GM19463 (cell line): ENCODE measurements around the gene STEAP1.
"Not testable (repeated sequence)": the region's sequence is repeated elsewhere in the genome, so short reads cannot be mapped to it uniquely, and the experiment has no call there.

ENCODE experiments used
- ATAC-seq: cut with Tn5 transposase; IDR thresholded peaks from one replicate; pipeline ENCODE4 v1.9.1; 2021; ENCODE audit warnings: mild to moderate bottlenecking, moderate library complexity; ENCODE audit not compliant: unreplicated experiment

Gene STEAP1

DNA sequence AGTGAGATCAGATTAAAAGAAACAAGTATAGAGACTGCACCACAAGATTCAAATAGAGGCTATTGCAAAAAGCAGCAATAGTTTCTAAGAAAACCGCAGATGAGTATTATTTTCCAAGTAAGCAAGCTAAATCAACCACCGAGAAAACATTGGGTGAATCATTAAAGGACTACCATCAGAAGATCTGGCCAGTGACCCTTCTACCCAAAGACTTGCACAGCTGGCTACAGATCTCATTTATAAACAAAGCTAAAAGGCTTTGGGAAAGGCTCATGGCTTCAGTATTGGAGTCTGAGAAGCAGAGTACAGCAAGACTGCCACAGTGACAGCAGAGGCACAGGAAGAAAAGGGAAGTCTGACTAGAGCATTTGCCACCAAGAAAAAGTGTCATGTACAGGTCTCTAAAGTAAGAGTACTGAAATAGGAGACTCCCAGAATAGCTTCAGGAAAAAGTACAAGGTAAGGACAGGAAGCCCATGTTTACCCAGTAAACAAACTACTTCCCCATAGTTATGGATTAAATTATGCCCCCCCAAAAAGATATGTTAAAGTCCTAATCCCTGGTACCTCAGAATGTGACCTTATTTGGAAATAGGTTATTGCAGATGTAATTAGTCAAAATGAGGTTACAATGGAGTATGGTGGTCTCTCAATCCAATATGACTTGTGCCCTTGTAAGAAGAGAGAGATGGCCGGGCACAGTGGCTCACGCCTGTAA, 19.0 kb downstream of the STEAP1 start:
- peak; percentile 95 for ATAC-seq

DNA sequence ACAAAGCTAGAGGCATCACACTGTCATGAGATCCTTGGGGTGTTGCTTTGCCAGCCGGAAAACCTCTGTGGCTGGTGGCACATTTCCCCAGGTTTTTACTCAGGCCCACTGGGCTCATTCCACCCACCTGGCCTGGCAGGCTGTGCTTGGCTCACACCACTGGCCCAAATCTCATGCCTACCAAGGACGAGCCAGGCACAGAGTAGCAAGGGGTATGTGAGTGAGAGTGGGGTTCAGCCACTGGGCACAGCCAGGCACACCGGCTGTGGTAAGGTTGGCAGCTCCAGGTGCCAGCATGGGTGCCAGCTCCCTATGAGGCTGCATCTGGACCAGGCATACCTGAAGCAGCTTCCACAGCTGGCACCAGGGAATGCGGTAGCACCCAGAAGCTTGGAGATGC, 21.4 kb downstream of the STEAP1 start:
- no peak for ATAC-seq

DNA sequence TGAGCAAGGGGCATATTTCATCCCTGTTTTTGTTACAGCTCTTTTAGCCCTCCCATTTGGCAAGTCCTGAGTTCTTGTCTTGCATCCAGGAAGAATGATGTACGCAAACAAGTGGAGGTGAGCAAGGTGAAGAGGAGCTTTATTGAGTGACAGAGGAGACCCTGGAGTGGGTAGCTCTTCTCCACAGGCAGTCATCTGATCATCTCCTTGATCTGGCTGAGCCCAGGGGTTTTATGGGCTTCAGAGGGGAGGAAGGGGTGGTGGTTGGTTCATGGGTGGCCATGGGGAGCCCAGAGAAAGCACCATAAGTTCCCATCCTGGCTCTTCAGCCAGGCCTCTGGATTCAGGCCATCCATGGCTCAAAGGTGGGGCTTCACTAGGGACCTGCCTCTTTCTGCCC, 21.9 kb downstream of the STEAP1 start:
- no peak for ATAC-seq

DNA sequence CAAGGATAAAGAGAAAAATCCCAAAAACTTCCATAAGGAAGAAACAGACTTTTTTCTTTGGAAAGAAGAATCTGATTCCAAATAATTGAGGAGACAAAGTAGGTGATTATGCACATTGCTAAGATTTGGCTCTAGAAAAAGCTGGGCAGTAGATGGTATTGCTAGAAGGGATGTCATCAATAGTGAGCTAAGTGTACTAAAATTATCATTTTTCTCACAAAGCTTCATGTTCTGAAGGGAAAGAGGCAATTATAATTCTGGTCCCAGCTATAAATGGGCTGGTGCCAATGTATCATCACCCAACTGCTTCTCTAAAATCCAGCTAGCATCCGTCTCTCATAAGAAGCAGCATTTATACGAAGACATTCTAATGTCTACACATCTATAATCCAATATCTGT, 23.9 kb downstream of the STEAP1 start:
- no peak for ATAC-seq

DNA sequence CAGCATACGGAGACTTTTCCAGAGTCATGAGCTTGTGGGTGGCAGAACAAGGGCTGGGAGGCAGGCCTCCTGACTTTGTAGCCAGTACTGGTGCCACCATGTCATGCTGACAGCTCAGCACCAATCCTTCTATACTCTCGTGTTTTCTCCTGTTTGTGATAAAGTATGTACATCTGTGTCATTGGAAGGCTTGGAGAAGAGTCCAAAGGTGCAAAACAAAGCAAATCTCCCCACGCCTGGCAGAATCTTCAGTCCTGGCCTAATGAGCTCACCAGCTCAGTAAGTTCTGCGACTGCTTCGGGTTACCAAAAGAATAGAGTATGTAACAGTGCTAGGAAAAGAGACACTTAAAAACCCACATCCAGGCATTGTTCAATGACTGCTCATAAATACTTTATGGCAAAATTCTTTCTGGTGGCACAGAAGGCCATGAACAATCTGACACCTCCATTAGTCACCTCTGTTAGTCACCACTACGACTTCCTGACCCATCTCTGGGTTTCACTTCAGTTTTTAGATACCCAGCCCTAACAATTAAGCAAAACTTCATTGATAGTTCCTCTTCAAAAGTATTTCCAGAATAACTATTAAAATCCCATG, 24.5 kb downstream of the STEAP1 start:
- ATAC-seq = peak; percentile 95

DNA sequence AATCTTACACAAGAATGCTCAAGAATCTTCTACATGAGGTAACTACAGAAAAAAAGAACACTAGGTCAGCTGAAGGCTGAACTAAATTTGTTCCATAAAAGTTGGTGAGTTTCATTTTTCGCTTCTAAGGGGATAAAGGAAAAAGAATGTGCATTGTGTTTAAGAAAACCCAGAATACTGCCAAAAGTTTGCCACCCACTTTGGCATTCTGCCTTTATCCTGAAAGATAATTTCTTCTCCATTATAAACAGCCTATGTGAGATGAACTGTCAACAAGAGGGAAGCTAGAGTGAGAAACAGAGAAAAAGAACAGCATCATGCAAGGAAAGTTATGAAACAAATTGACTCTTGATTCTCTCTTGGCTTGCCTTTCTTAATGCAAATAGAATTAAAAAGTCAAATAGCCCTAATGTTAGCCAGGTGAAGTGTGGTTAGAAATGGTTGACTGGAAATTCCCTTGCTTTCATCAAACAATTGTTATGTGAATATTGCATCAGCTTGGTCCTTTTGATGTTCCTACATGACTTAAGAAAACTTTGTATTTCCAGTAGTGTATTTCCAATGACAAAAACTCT, 25.8 kb downstream of the STEAP1 start:
- ATAC-seq = peak; percentile 36

DNA sequence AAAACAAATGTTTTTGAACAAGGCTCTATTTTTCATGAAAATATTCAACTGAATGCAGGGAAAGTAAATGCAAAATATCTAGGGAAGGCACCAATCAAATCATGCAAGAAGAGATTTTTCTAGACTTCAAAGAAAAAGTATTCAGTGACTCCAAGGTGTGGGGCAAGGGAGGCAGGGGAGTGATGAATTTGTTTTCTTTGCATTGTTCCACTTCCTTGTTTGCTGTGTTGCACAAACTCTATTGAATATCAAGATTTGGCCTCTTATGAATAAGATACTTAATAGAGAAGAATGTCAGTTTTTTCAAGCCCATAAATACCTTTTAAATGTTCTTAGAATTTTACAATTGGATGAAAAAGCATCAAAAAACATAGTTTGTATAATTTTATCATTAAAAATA, 26.4 kb downstream of the STEAP1 start:
- no peak for ATAC-seq

DNA sequence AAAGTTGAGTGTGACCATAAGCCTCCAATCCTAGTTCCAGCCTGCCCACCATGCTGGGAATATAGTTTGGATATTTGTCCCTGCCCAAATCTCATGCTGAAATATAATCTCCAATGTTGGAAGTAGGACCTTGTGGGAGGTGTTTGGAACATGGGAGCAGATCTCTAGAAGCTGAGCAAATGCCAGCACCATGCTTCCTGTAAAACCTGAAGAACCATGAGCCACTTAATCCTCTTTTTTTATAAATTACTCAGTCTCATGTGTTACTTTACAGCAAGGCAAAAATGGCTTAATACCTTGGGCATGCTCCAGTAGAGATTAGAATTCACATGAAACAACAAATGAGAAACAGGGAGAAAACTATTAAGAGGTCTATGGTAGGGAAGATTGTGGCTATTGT, 27.2 kb downstream of the STEAP1 start:
- no peak for ATAC-seq

DNA sequence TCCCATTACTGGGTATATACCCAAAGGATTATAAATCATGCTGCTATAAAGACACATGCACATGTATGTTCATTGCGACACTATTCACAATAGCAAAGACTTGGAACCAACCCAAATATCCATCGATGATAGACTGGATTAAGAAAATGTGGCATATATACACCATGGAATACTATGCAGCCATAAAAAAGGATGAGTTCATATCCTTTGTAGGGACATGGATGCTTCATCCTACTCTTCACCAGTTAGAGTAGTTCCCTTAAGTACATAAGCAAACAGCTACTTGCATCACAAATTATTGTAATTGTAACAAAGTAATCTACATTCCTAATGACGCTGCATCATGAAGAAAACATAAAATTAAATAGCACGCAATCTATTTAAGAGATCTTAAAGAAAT, 32.0 kb downstream of the STEAP1 start:
- ATAC-seq = not testable (repeated sequence)

DNA sequence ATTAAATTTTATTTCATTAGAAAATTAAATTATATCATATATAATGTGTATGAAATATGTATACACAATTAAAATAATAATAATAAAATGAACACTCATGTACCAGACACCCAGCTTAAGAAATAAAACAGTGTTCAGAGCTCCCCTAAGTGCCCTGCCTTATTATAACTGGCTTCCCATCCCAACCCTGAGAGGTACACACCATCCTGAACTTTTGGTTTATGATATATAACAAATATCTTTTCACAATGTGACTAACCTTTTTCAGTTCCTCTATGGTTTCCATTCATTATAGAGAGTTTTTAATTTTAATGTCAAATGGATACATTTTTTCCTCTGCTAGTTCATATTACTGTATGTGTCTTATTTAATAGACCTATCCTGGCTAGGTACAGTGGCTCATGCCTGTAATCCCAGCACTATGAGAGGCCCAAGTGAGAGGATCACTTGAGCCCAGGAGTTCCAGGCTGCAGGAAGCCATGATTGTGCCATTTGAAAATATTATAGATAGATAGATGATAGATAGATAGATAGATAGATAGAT, 33.3 kb downstream of the STEAP1 start:
- no peak for ATAC-seq

DNA sequence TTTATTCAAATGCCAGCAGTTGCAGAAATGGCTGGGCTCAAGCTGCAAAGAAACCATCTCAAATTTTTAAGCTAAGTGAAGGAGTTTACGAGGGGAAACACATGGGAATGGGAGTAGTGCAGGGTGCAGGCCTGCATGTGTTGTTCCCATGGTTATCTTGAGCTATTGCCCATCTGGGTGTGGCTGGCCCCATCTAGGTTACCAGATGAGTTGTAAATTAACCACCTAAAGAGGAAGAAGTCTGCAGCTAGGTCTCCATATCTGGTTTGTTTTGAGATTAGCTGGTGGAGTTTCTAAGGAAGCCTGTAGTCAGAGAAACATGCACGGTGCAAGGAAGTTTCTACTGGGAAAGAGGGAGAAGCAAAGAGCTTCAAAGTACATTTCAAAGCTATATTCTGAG, 34.0 kb downstream of the STEAP1 start:
- ATAC-seq = peak; percentile 99

DNA sequence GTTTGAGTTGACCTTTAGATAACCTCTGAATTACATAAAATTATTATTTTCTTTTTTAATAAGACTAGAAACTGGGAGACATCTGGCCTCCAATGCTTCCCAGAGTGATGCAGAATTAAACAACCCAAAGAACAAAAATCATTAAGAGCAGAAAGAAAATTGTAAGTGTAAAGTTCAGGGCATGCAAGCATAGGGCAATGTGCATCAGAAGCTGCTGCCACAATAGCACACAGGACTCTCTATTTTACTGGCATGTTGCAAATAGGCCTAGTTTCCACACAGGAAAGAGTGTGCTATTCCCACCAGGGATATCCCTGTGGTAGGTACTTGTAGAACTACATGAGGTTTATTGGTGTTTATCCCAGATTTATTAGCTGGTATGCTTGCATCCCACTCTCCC, 36.7 kb downstream of the STEAP1 start:
- ATAC-seq = no peak

DNA sequence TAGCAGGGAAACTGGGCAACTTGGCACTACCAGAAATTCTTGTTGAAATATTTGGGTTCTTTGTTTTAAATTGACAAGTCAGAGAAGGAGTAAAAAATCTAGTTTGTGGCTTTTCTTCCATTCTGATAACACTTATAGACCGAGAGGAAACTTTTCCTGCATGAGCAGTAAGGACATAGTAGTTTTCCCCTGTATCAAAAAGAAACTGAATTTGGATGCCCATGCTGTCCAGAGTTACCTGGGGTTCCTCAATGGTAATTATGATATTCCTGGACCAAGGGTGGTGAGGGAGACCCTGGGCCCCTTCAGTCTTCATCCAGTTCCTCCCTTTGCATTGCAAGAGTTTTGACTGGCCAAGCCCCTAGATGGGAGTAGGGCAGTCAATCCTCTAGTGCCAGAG, 37.4 kb downstream of the STEAP1 start:
- no peak for ATAC-seq

DNA sequence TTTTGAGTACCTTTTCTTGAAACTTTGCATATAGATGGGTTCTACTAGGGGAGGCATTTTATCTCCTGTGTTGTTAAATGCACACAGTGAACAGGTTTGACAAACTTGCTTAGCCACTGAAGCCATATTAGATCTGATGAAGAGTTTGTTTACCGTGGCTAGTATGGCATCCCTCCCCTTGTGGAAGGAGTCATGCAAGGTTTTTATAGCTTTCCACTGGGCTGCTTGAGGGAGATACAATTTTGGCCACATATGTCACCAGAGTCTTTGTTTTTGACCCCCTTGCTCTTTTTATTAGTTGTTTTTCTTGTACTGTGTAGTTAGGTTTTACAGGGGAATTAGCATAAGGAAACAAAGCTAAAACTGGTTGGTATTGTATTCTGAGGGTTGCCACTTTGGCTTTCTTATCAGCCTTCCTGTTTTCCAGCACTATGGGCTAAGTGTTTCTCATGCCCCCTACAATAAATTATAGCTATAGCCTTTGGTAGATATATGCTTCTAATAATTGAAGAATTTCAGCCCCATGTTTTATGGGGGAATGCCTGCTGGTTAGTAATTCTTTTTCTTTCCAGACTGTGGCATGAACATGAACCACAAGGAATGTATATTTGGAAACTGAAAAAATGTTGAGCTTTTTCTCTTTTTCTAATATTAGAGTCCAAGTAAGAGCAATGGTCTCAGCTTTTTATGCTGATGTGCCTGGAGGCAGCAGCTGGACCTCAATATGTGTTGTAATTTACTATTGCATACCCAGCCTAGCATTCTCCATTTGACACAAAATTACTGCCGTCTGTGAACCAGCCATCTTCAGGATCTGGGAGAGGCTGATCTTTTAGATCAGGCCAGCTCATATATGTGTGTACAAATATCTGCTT, 38.8 kb downstream of the STEAP1 start:
- ATAC-seq = no peak

DNA sequence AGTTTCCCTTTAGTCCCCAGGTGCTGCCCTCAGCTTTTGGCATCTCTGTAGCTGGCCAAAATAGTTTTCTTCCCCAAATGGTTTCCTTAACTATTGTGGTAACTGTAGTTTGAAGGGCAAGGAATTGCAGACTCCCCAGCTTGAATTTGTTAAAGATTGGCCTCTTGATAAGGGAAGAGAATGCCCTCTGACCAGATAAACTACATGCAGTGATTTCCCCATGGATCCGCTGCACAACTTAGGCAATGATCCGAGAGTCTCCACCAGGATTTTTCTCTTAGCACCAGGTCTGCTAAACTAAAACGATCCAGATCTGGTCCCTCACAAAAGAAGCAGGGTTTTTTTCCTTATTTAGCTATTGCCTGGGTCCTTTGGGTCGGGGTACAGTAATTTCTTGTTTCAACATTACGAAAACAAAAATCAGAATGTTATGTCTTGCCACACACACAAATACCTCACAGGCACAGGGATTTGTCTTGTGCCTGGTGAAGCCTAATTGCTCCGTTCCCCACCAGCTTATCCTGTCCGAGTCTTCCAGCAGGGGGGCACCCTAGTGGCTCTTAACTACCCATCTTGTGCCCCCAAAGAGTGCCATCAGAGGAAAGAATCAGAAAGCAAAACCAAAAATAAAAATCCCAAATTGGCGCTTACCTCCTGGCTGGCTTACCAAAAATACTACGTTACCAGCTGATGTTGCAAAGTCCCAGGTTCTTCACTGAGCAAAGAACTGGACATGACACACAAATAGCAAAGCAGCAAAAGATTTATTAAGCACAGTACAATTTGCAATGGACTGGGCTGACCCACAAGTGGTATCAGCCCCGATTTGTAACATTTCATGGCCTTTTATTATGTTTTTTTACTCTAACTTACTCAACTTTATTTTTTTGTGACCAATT, 40.9 kb downstream of the STEAP1 start:
- ATAC-seq = no peak

DNA sequence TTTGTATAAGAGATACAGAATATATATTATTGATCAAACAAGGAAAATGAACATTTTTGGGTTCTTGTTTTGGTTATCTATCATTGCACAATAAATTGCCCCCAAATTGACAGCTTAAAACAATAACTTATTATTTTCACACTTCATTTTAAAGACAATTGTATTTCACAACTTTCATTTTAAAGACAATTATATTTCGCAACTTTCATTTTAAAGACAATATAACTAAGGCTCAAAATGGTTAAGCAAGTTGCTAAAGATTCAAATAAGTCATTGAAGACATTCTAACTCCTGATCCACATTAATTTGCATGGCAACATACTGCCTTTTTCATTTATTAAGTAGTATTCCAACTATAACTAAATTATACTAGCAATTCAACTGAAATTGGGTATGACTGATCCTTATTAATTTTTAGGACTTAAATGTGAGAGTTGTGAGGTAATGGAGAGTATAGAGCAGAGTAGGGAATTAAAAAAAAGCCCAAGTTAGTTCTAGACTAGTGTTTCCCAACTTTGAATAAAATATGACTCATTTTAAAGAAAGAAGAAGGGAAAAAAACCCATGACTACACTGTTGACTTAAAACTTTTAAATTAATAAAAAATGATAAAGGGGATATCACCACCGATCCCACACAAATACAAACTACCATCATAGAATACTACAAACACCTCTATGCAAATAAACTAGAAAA, 47.4 kb downstream of the STEAP1 start:
- no peak for ATAC-seq

DNA sequence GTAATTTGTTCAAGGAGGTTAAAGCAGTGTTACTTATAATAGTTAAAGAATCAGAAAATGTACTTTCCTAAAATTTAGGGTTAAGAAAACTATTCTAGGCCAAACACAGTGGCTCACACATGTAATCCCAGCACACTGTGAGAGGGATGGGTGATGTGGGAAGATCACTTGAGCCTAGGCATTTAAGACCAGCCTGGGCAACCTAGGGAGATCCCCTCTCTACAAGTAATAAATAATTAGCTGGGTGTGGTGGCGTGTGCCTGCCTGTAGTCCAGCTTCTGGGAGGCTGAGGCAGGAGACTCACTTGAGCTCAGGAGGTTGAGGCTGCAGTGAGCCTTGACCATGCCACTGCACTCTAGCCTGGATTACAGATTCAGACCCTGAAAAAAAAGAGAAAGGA, 53.7 kb downstream of the STEAP1 start:
- no peak for ATAC-seq

DNA sequence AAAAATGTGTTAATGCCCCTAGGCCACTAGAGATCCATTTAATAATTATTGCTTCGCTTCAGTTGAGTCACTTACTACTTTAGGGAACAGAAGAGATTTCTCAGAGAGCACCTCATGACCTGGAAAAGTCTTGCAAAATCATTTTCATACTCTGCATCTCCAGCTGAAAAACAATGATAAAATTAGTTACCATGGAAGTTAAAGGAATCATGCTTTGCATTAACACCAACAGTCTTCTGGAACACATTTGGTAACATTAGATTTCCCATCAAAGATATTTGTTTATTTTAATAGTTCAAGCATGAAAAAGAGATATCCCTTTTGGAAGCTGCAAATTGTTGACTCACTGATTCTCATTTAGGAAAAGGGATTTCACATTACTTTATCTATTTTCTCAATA, 55.5 kb downstream of the STEAP1 start:
- no peak for ATAC-seq

DNA sequence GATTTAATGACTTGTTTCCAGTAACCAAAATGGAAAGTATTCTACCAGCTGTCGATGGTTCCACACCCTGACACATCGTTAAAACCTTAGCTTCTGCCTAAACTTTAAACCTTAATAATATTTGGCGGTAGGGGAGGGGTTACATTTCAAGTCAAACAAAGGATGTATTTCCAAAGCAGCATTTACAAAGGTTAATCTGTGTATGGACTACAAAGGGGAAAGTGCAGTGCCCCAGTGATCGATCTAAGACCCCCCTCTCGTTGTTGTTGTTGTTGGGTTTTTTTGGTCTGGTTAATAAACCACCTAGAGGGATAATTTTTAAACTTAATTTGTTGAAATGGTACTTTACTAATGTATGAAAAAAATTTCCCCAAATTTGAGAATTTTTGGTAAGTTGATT, 56.2 kb downstream of the STEAP1 start:
- no peak for ATAC-seq

DNA sequence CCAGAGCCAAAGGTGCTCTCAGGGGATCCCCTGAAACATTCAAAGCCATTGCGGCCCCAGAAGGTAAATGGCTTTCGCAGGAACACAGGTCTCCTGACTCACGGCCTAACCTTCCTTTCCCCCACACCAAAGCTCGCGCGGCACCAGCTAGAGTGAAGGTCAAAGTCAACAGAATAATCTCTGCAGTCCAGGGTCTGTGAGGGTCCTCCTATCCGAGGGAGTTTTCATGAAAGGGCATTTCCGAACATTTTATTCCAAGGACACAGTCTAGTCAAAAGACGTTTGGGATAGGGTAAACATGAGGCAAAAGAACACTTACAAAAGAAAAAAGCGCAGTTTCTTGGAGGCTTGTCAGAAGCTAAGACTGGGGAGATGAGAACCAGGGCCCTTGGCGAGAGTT, 56.7 kb downstream of the STEAP1 start:
- peak; percentile 2 for ATAC-seq
